Body of pancreas (tissue), 4 donors: Measurements from ENCODE around the gene ANKRD22.

Experiments used
- CTCF ChIP-seq, 7 experiments: fragments of 450-650 bp in 4 of 7; fragments of 200-600 bp in 3 of 7; sonication (generic) in 3 of 7; IDR thresholded peaks; one replicate each; pipeline ENCODE4 v1.5.1; 2016 to 2019; ENCODE audit warnings: antibody characterized with exemption in 7 of 7
- POLR2A ChIP-seq, 3 donors: fragments of 450-650 bp; IDR thresholded peaks; one replicate each; pipeline ENCODE4 v1.6.1; 2016; ENCODE audit warnings: antibody characterized with exemption in 3 of 3, mild to moderate bottlenecking in 2 of 3

DNA sequence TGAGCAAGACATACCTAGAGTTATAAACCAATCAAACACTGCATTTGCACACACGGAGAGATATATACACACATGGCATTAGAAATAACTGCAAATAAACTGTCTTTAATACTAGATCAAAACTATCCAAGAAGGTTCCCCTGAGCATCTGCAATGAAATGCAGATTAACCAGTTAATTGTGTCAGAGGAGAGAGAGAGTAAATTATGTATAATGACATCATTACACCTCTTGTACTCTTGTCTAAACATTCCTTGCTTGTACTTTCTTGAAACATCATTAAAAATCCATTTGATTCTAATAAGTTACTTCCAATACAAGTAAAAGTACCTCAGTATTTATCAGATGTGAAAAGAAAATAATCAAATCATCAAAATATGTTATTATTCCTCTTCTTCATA, 932 bp downstream of the ANKRD22 start:
- TF ChIP-seq CTCF (IDR thresholded peaks at IDR 0.05) (no peak), POLR2A (IDR thresholded peaks at IDR 0.05) (no peak)
